HL-60 (cell line): Measurements from ENCODE around the gene DBI.

Experiments used
- DNase-seq, 2 experiments: peaks; one replicate each; pipeline ENCODE4 v3.0.0-alpha.2; 2010 to 2020; ENCODE audit warnings: low read depth in 1 of 2, low spot score in 1 of 2
- H3K27ac ChIP-seq: fragments of 250-450 bp; sonication (Bioruptor Pico); replicated peaks from 2 replicates; pipeline ENCODE4 v1.5.1; 2020; ENCODE audit warnings: mild to moderate bottlenecking, moderate library complexity
- H3K27me3 ChIP-seq: fragments of 250-450 bp; sonication (Bioruptor Pico); 2 replicates; pipeline ENCODE4 v1.5.1; 2021; ENCODE audit warnings: mild to moderate bottlenecking, moderate library complexity; ENCODE audit not compliant: insufficient read depth, poor library complexity, severe bottlenecking
- H3K4me3 ChIP-seq: replicated peaks from 2 replicates; pipeline ENCODE4 v1.5.1; 2011; ENCODE audit warnings: mild to moderate bottlenecking, control low read depth, low read length; ENCODE audit not compliant: insufficient read depth
- CTCF ChIP-seq: IDR thresholded peaks from one replicate; pipeline ENCODE4 v1.5.1; 2011; ENCODE audit warnings: low read length, control low read depth, inconsistent platforms; ENCODE audit not compliant: insufficient read depth
- GABPA ChIP-seq: IDR thresholded peaks from 2 replicates; pipeline ENCODE4 v1.6.1; 2012; ENCODE audit warnings: low read depth
- POLR2AphosphoS5 ChIP-seq: IDR thresholded peaks from 2 replicates; pipeline ENCODE4 v1.6.1; 2012; ENCODE audit warnings: low read depth
- REST ChIP-seq: IDR thresholded peaks from 2 replicates; pipeline ENCODE4 v1.6.1; 2012; ENCODE audit warnings: low read depth; ENCODE audit not compliant: insufficient replicate concordance
- SPI1 ChIP-seq: IDR thresholded peaks from 2 replicates; pipeline ENCODE4 v1.6.1; 2012; ENCODE audit warnings: low read depth, mild to moderate bottlenecking, borderline replicate concordance

Gene DBI

GRCh38 chr2:119339562-119339923, 27.2 kb upstream of the DBI start:
- TF ChIP-seq REST = no peak
- no peak for TF ChIP-seq POLR2AphosphoS5
- no peak for TF ChIP-seq SPI1
- TF ChIP-seq CTCF = no peak
- no peak for TF ChIP-seq GABPA
- no peak overlapping the region for H3K27ac ChIP-seq
- no peak for DNase-seq
- no peaks in the 10 kb centered on the region for H3K27me3 ChIP-seq
- no peak overlapping the region for H3K4me3 ChIP-seq

- no peak for TF ChIP-seq GABPA
- no peak for TF ChIP-seq CTCF
- TF ChIP-seq SPI1 = no peak
- TF ChIP-seq REST = no peak
- TF ChIP-seq POLR2AphosphoS5 = no peak
- Histone ChIP-seq H3K4me3 (no peak overlapping the region), H3K27ac (no peak overlapping the region), H3K27me3 (no peaks in the 10 kb centered on the region)
- no peak for DNase-seq
Measured at GRCh38 chr2:119341684-119342083, 25.1 kb upstream of the DBI start.

- H3K27me3 ChIP-seq = no peaks in the 10 kb centered on the region
- TF ChIP-seq SPI1 (no peak), GABPA (no peak)
- no peak overlapping the region for H3K27ac ChIP-seq
- no peak for DNase-seq
- no peak overlapping the region for H3K4me3 ChIP-seq
Measured at GRCh38 chr2:119349289-119349688, 17.5 kb upstream of the DBI start.

- no peak for TF ChIP-seq POLR2AphosphoS5
- no peak for TF ChIP-seq REST
- TF ChIP-seq CTCF = no peak
- DNase-seq = no peak
- Histone ChIP-seq H3K4me3 (no peak overlapping the region), H3K27ac (no peak overlapping the region), H3K27me3 (no peaks in the 10 kb centered on the region)
Measured at GRCh38 chr2:119350311-119350998, 16.3 kb upstream of the DBI start.
